ENCODE data around the gene IVNS1ABP.

- no peak for TF ChIP-seq CTCF (IDR thresholded peaks at IDR 0.05; ENCODE audit: extremely low read depth in 1 of 2, insufficient read depth in 1 of 2, low read depth in 1 of 2, low read length in 2 of 2)
- no peak for TF ChIP-seq MYC (IDR thresholded peaks at IDR 0.05; ENCODE audit: low read depth, low read length)
- no peak for TF ChIP-seq POLR2A (IDR thresholded peaks at IDR 0.05; ENCODE audit: low read depth, low read length)
- no peak for TF ChIP-seq POLR2AphosphoS5 (IDR thresholded peaks at IDR 0.05; ENCODE audit: insufficient read depth, low read depth, low read length)
- no peak for TF ChIP-seq MAX (IDR thresholded peaks at IDR 0.05; ENCODE audit: insufficient read depth, insufficient read length)
- no peak for TF ChIP-seq EZH2 (IDR thresholded peaks at IDR 0.05; ENCODE audit: borderline replicate concordance, low read depth, low read length, severe bottlenecking)
- TF ChIP-seq JUN (IDR thresholded peaks at IDR 0.05; ENCODE audit: borderline replicate concordance, insufficient read depth, insufficient read length, low read depth): no peak
- no peak for TF ChIP-seq FOS (IDR thresholded peaks at IDR 0.05; ENCODE audit: borderline replicate concordance, insufficient read depth, low read length)
Measured at GRCh38 chr1:185249563-185249962, 67.5 kb downstream of the IVNS1ABP start.

All from endothelial cell of umbilical vein (primary cell).